Prostate gland (tissue), 2 donors: ENCODE results near the gene HAO2. TPM values are rescaled to one million over a fixed set of nuclear protein-coding genes. Genes with fewer than 3 reads are reported as not detected.

Source experiments
- DNase-seq: peaks from one replicate; pipeline ENCODE4 v3.0.0-alpha.2; 2019; ENCODE audit warnings: low spot score
- H3K27ac ChIP-seq, 2 donors: fragments of 200-600 bp; sonication (generic); 2 replicates each; pipeline ENCODE4 v1.5.1; 2017 to 2019
- H3K27me3 ChIP-seq: fragments of 200-600 bp; sonication (generic); replicated peaks from 2 replicates; pipeline ENCODE4 v1.5.1; 2019; ENCODE audit not compliant: insufficient read depth
- H3K36me3 ChIP-seq, 2 donors: fragments of 200-600 bp; sonication (generic); 1 replicate in 1 of 2; 2 replicates in 1 of 2; pipeline versions ENCODE4 v1.5.1 to v1.8.1; 2017 to 2019
- H3K4me1 ChIP-seq: fragments of 200-600 bp; sonication (generic); replicated peaks from 2 replicates; pipeline ENCODE4 v1.5.1; 2019
- H3K4me3 ChIP-seq, 2 donors: fragments of 200-600 bp; sonication (generic); 2 replicates each; pipeline ENCODE4 v1.5.1; 2017 to 2019
- H3K9me3 ChIP-seq: fragments of 200-600 bp; sonication (generic); 2 replicates; pipeline ENCODE4 v1.5.1; 2017
- CTCF ChIP-seq, 4 experiments: fragments of 200-600 bp in 2 of 4; fragments of 450-650 bp in 2 of 4; sonication (generic) in 2 of 4; IDR thresholded peaks; 1 replicate in 3 of 4; 2 replicates in 1 of 4; pipeline ENCODE4 v1.5.1; 2016 to 2019; ENCODE audit warnings: antibody characterized with exemption in 4 of 4, mild to moderate bottlenecking in 2 of 4, moderate library complexity in 2 of 4
- POLR2A ChIP-seq: fragments of 450-650 bp; IDR thresholded peaks from one replicate; pipeline ENCODE4 v1.6.1; 2016; ENCODE audit warnings: antibody characterized with exemption, mild to moderate bottlenecking
- POLR2AphosphoS5 ChIP-seq: sonication (generic); formaldehyde crosslinking; IDR thresholded peaks from one replicate; pipeline ENCODE4 v1.6.1; 2017; ENCODE audit warnings: antibody characterized with exemption
- WGBS: methylation state at CpG from one replicate; pipeline ENCODE4 v1.1.5; 2018; 5-methylcytosine and 5-hydroxymethylcytosine counted together
- intact Hi-C: fragments of 100-400 bp; cut with DNase I; formaldehyde crosslinking; loops from one replicate; pipeline ENCODE4 v1.14.2; 2022
- total RNA-seq, 2 donors: library from RNA; depleted of rRNA; stranded (reverse); fragments of >200 nt; gene quantifications; one replicate each; pipeline ENCODE4 v1.1.0, GENCODE V29; 2016

HAO2 gene
- total RNA-seq, 2 donors from 2014 or later, result not detected

- 79% methylated on average over 1 of the region's 1 CpG for WGBS
- DNase-seq, result no peak
- no peak for TF ChIP-seq POLR2A
- peak; percentile 24 for TF ChIP-seq POLR2AphosphoS5
- no peaks in the 10 kb centered on the region for H3K27me3 ChIP-seq
- H3K4me3 ChIP-seq, result no peak overlapping the region
- H3K9me3 ChIP-seq, result no peaks in the 10 kb centered on the region
- H3K4me1 ChIP-seq, result peaks cover 2% of the 10 kb centered on the region
- H3K27ac ChIP-seq, result no peak overlapping the region
- no peaks in the 10 kb centered on the region for H3K36me3 ChIP-seq
- intact Hi-C loops, result loop anchor here (10.0 kb wide), 1 partner anchor 296 kb away; no protein-coding TSS in a partner anchor
Measured at GRCh38 chr1:119379117-119379516, 10.5 kb downstream of the HAO2 start.

GRCh38 chr1:119380304-119380703 is 11.7 kb downstream of the HAO2 start:
- no peak for DNase-seq
- Histone ChIP-seq H3K27ac (no peak overlapping the region), H3K9me3 (no peaks in the 10 kb centered on the region), H3K4me3 (no peak overlapping the region), H3K27me3 (no peaks in the 10 kb centered on the region), H3K36me3 (no peaks in the 10 kb centered on the region), H3K4me1 (no peaks in the 10 kb centered on the region)
- intact Hi-C loops, result no loop called here
- TF ChIP-seq POLR2AphosphoS5, result no peak
- no peak for TF ChIP-seq CTCF (IDR thresholded peaks at IDR 0.05)
- TF ChIP-seq POLR2A, result no peak
- WGBS, result 85% methylated on average over 2 of the region's 2 CpGs

- intact Hi-C loops, result no loop called here
- Histone ChIP-seq H3K9me3 (no peaks in the 10 kb centered on the region), H3K4me3 (no peak overlapping the region), H3K27me3 (no peaks in the 10 kb centered on the region), H3K36me3 (no peaks in the 10 kb centered on the region), H3K4me1 (no peaks in the 10 kb centered on the region), H3K27ac (no peak overlapping the region)
- DNase-seq, result no peak
- whole genome bisulfite sequencing, result 93% methylated on average over 5 of the region's 5 CpGs
- TF ChIP-seq POLR2A (no peak), POLR2AphosphoS5 (no peak), CTCF (IDR thresholded peaks at IDR 0.05) (no peak)
Measured at GRCh38 chr1:119380983-119381662, 12.5 kb downstream of the HAO2 start.

GRCh38 chr1:119384591-119384990 is 16.0 kb downstream of the HAO2 start:
- H3K27me3 ChIP-seq, result no peaks in the 10 kb centered on the region
- intact Hi-C loops, result no loop called here
- TF ChIP-seq POLR2AphosphoS5, result no peak
- no peak for TF ChIP-seq CTCF (IDR thresholded peaks at IDR 0.05)
- TF ChIP-seq POLR2A, result no peak
- no peaks in the 10 kb centered on the region for H3K36me3 ChIP-seq
- H3K4me3 ChIP-seq, result no peak overlapping the region
- H3K27ac ChIP-seq, result no peak overlapping the region
- no peaks in the 10 kb centered on the region for H3K4me1 ChIP-seq
- DNase-seq, result no peak
- H3K9me3 ChIP-seq, result no peaks in the 10 kb centered on the region
- WGBS, result 93% methylated on average over 4 of the region's 4 CpGs

GRCh38 chr1:119385650-119386049 is 17.1 kb downstream of the HAO2 start:
- TF ChIP-seq POLR2A (no peak), CTCF (IDR thresholded peaks at IDR 0.05) (no peak), POLR2AphosphoS5 (peak; percentile 24)
- DNase-seq, result no peak
- WGBS, result 68% methylated on average over 1 of the region's 1 CpG
- no peak overlapping the region for H3K27ac ChIP-seq
- no peak overlapping the region for H3K4me3 ChIP-seq
- no peaks in the 10 kb centered on the region for H3K36me3 ChIP-seq
- H3K27me3 ChIP-seq, result no peaks in the 10 kb centered on the region
- no peaks in the 10 kb centered on the region for H3K4me1 ChIP-seq
- intact Hi-C loops, result no loop called here
- no peaks in the 10 kb centered on the region for H3K9me3 ChIP-seq
